ENCODE results near the gene LILRA5.
A peak's percentile ranks its signal among the peaks of the same experiment; 100 is the strongest.
"Not testable (repeated sequence)": the region's sequence is repeated elsewhere in the genome, so short reads cannot be mapped to it uniquely, and the experiment has no call there.

The LILRA5 gene

DNA sequence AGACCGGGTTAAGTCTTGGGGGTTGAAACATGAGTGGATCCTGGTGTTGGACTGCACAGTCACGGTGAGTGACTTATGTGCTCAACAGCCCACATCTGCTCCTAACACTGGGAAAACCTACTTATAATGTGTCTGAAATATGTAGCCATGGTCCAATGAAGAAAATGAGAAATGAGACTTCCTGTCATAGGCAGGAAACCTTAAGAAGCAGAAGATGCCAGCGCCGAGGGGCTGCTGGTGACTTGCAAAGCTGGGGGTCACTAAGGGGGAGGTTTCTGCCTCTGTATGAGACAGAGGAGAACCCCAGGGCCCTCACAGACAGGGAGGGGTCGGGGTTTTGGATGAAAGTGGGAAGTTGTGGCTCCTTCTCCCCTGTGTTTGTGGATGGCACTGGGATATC is 40.8 kb downstream of the LILRA5 start:
- DNase-seq = not testable (repeated sequence)

- DNase-seq = not testable (repeated sequence)
Observed at GRCh38 chr19:54271587-54271986, 41.4 kb downstream of the LILRA5 start.

- DNase-seq = no peak
Observed at GRCh38 chr19:54271106-54271505, 41.9 kb downstream of the LILRA5 start.

GRCh38 chr19:54268936-54269335 is 44.0 kb downstream of the LILRA5 start:
- no peak for DNase-seq

DNA sequence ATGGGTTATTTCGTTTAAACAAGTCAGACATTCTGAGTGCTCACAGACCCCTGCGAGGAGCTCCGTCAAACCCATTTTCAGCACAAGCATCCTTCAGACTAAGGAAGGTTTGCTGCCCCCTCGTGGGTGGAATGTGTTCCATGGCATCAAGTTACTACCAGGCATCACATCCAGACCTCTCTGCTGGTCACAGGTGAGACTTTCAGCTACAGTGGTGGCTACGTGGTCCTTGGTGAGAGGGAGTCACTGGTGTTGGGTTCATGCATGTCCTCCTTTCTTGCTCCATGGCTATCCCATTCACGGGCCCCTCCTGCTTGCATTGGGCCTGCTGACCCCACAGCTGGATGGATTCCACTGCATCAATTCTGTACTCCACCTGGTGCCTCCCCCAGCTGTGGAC is 46.8 kb downstream of the LILRA5 start:
- DNase-seq = peak; percentile 90

DNA sequence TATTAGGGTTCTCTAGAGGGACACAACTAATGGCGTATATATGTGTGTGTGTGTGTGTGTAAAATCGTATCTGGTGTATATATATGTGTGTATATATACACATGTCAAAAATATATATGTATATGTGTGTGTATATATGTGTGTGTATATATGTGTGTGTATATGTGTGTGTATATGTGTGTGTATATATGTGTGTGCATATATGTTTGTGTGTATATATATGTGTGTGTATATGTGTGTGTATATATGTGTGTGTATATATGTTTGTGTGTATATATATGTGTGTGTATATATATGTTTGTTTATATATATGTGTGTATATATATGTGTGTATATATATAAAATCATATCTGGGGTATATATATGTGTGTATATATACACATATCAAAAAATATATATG is 50.5 kb downstream of the LILRA5 start:
- DNase-seq = no peak

- no peak for DNase-seq
Observed at GRCh38 chr19:54262066-54262465, 50.9 kb downstream of the LILRA5 start.

DNA sequence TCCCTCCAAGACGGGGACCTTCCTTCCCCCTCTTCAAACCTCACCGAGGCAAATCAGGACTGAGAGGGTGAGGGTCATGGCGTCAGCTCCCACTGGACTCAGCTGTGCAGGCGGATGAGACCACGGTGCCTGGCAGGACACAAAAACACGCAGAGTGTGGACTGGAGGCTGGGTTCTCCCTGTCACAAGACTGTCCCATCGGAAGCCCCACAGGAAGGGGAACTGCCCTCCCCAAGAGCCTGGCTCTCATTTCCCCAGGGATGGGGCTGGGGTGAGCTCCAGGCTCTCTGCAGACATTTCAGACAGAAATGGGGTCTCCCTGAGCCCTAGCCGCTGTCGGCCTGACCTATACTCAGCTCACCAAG is 55.9 kb downstream of the LILRA5 start, which contains the start of gene LILRB5:
TSS of gene LILRB5 (minus strand) at position 158 of the 365 bp plus-strand sequence. CDS start at position 78, 80 bp downstream.
- DNase-seq = no peak

Data from RPMI8226 (cell line).